Stimulated activated CD8-positive, alpha-beta memory T cell treated with anti-CD3 and anti-CD28 coated beads, Interleukin-4, amount 100 ng/mL, for 1 hour (primary cell): Measurements from ENCODE around the gene WBP1.
"Not testable (repeated sequence)": the region's sequence is repeated elsewhere in the genome, so short reads cannot be mapped to it uniquely, and the experiment has no call there.

Experiments
- DNase-seq, 2 donors: peaks; one replicate each; pipeline ENCODE4 v3.0.0-alpha.2; 2020; ENCODE audit warnings: low read depth in 2 of 2, low spot score in 1 of 2

WBP1 gene

DNA sequence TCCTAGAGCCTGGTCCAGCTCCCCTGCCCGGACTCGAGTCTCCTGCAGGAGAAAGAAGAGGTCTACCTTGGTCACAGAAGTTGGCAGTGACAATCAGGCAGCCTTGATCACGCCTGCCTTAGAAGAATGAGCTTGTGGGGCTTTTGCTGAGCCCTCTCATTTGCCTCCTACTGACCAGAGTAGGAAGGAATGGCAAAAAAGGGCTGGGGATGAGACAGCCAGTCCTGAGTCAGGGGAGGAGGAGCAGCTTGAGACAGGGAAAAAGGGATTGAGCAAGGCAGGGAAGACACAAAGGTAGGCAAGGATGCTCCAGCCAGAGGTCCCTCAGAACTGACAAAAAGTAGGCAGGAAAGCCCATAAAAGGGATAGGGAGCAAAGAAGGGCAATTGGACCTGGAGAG is 30.7 kb upstream of the WBP1 start:
- no peak for DNase-seq

DNA sequence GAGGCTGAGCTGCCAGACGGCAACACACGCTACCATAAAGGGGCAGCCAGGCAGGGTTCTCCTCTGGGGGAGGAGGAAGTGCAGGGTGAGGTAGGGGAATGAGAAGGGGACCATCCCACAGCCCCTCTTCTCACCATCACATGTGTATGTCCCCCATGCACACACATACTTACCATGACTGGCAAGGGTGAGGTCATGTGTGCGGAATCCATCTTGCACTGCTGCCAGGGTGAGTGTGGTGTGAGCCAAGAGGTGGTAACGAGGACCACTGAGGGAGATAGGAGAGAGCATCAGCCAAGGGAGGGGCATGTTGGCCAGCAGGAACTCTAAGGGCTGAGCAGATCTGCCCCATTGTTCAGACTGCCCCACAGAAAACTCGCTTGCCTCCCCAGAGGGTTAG is 29.6 kb upstream of the WBP1 start:
- DNase-seq, result no peak

DNA sequence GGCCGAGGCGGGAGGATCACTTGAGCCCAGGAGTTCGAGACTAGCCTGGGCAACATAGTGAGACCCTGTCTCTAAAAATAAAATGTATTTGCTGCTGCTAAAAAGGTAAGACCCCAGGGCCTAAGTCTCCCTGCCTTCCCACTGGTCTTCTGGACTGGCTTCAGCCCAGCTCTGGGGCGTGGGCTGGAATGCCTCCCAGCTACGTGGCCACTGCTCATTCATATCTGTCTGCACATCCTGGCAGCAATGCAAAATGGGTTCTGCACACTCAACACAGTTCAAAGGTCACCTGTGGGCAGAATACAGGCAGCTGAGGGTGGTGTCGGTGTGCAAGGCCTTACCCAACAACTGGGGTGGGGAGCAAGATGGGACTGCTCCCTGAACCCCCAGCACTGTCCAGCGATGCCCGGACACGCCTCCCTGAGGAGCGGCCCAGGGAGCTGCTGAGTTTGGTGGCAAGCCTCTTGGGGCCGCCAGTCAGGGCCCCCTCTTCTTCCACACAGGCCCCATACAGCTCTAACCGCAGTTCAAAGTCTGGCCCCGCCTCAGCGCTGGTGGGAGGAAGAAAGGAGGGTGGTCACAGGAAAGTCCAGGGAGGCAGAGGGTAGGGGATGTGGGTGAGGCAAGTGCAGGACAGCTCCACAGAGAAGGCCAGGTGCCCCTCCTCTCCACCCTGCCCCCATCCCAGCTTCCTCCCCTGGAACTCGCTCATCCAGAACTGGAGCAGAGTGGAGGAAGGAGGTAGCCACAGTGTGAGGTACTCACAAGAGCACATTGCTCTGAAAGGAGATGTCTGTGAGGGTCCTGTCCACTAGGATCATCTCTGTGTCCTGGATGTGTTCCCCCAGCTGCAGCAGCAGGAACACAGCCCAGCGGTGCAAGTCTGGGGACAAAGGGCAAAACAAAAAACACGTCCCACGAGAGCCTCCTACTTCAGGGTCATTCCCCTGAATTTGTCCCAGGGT is 28.5 kb upstream of the WBP1 start:
- no peak for DNase-seq

DNA sequence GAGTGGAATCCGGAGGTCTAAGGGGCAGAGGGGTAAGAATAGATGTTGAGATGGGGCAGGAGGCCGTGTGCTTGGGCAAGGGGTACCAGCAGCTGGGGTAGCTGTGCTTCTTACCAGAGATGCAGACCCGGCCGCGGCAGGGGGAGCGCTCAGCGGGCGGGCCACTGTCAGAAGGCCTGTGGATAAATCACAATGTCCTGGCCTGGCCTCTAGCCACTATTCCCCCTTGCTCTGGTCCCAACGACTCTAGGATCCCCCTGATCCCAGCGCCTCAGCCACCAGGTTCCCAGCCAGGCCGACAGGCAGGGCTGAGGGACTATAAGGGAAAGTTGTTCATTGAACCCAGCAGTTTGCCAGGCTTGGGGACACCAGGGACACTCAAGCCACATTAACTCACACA is 27.7 kb upstream of the WBP1 start:
- no peak for DNase-seq

DNA sequence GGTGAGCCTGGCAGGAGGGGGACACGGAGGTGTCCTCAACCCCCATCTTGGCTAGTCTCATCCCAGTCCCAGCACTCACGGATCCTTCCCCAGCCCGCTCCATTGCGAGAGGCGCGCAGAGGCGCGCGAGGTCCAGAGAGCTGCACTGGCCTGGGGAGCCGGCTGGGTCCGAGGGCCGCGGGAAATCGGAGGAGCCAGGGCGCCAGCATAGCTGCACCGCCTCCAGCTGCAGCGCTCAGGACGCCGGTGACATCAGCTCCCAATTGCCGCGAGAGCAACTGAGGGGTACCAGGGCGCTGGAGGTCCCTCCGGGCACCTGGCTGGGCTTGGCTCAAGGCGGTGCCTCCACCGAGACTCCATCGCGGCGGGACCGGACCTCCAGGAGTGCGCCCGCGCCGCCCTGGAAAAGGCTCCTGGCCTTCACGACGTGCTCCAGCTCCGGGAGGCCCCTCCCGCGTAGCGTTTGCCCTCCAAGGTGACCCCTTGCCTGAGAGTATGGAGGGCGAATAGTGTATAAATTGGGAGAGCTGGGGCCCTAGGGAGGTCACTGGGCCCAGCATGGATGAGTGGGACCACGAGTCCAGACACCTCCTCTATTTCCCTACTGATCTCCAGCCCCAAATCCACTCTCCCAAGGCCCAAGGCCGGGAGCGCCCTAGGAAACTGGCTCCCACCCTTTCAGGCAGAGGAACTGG is 22.0 kb upstream of the WBP1 start:
- no peak for DNase-seq

DNA sequence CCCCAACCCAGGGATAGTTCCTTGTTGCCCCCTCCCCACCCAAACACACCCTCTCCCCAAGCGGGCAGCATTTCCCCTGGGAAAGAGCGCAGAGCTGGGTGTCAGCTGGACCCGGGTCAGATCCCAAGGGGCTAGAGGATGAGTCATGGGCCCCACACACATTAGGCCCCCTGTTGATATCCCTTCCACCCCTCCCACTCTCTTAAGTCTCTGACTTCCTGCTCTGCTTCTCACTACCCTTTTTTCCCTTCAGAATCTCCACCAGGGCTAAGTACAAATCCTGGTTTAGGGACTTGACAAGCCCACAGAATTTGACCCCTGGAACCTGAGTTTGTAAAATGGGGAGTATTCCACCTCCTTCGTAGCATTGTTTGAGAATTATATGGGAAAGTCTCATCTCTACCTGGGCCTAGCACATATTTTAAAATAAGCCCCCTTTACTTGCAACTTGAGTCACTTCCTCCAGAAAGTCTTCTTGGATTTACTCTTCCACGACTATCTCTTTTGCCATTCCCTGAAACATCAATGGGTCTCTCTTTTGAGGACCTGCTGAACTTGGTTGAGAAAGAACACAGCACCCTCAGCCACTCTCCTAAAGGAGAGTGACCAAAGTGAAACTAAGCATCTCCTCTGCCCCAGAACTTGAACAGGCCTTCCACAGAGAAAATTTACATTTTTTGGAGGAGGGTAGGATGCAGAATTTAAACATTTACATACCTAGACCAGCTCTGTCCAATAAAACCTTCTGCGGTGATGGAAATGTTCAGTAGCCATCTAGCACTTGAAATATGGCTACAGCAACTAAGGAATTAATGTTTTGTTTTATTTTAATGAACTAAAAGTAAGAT is 21.2 kb upstream of the WBP1 start:
- DNase-seq, result no peak

DNA sequence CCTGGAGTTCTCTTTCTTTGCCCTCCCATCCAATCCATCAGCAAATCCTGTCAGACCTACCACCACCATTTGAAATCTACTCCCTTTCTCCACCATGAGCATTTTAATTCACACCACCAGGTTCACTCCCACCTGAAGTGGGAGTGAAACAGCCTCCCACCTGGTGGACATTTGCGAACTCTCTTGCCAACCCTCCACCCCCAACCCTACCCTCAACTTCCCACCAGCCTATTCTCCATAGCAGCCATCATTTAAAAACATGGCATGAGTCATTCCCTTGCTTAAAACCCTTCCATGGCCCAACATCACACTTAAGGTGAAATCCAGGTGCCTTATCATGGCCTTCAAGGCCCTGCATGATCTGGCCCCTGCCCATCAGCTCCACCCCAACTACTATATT is 20.0 kb upstream of the WBP1 start:
- no peak for DNase-seq

DNA sequence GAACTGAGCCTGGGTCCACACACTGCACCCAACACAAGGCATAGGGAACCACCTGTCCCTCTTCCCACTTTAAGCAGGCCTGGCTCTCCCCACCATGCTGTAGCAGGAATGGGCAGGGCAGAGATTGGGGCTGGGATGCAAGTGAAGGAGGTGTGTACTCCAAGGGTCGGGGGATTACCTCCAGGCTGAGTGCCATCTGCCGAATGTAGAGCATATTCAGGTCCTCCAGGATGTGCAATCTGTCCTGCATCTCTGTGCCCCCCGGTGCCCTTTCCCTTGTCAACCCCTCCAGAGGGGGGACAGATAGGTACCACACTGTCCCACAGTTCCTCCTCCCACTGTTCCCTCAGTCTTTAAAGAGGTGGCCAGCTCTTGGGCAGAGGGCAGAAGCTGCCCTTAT is 18.9 kb upstream of the WBP1 start:
- no peak for DNase-seq

DNA sequence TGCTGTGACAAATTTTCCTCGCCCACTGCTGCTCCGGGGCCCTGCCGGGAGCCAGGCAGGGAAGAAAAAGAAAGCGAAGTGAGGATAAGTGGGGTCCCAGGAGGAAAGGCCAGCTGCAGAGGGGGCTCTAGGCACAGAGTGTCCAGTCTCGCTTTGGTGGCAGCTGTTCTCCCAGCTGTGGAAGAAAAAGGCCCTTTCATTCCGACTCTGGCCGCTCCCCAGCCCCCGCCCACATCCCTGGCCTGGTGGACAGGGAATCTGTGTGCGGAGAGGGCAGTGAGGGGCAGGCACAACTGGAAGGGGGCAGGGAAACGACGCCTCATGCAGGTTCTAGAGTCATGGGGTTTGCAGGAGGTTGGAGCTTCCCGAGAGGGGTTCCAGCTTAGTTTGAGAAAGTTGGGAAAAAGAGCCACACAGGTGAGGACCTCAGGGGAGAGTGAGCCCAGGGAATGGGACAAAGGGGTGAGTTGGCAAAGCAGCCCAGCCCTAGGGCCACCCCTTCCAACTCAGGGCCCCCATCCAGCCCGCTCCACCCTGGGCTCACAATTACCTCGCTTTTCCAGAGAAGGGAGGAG is 18.3 kb upstream of the WBP1 start:
- no peak for DNase-seq

DNA sequence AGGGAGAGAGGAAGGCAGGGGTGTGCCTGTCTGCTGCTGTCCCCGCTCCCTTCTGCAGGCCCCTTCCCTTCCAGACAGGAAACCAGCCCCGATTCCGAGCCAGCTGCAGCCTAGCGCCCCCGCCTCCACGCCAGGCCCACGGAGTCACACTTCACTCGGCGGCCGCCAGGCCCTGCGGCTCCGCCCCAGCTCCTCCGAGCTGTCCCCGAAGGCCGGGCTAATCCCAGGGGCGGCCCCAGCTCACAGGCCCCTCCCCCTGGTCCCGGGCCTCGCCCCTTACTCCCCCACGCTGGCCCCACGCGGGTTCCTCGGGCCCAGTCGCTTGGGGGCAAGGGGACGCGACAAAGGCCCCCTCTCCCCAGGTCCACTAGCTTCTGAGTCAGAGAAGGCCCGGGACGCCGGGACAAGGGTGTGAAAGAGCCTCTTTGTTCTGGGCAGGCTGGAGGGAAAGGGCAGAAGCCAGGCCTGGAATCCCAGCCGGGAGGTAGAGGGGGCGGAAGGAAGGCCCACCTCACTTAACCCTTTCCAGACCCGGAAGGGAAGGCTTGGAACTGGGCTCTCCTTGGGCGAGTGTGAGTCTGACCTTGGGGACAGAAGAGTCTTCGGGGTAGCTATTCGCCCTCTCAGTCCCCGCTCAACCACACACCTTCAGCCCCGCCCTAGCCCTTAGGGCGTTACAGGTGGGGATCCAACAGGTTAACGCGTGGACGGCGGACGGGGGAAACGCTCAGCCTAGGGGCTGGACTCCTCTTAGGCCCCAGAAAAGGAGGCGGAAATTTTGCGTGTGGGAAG is 17.7 kb upstream of the WBP1 start:
- no peak for DNase-seq

DNA sequence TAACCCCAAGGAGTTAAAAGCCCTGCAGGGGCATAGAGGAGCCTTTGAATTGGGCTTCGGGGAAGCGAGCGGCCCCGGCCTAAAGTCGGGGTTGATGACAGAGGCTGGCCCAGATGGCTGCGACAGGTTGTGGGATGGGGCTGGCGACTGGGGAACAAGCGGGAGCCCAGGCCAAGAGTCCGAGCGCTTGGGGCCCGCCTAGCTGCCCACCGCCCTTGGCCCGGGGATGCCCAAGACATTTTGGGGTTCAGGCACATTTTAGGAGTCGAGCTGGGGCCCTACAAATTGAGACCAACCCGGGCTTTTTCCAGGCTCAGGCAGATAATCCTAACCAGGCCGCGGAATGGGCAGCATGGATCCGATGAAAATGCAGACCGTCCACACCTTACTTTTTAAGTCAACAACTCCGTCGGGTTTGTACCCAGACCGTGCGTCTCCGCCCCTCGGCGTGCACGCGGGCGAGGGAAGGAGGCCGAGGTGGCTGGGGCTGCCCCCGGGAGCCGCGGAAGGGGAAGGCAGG is 17.0 kb upstream of the WBP1 start:
- no peak for DNase-seq

DNA sequence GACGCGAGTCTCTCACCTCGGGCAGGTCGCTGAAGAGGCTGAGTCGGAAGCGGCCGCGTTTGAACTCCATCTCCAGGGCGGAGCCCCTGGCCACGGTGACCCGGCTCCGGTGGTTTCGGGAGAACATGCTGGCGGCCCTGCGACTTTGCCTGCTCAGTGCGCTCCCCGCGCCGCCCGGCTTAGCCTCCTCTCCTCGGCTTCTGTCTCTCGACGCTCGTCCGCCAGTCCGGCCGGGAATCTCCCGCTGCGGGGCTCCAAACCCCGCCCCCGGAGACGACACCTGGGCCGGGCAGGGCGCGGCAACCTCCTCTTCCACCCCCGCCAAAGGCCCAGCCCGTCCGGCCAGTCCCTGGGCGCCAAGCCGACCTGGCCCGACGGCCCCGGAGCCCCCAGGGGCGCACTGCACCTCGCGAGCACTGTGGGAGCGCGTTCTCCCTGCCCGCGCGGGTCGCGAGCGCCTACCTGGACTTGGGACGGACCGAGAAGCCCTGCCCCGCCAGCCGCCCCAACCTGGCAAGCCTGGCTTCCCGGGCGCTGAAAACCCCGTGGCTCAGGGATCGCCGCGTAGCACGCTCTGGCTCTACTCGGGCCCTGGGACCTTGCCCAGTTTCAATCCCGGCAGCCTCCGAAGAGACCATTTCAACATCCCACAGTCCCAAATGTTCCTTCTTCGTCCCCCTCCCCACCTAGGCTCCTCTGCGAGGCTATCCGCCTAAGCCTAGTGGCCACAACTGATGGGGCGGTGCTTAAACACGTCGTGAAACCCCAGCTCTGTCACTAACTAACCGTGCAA is 16.4 kb upstream of the WBP1 start, which contains the start of gene RTKN:
Gene RTKN, minus strand, starts transcription at position 248 of the 793 bp plus-strand sequence. Its CDS starts 121 bp downstream, at position 127.
- DNase-seq, result no peak

DNA sequence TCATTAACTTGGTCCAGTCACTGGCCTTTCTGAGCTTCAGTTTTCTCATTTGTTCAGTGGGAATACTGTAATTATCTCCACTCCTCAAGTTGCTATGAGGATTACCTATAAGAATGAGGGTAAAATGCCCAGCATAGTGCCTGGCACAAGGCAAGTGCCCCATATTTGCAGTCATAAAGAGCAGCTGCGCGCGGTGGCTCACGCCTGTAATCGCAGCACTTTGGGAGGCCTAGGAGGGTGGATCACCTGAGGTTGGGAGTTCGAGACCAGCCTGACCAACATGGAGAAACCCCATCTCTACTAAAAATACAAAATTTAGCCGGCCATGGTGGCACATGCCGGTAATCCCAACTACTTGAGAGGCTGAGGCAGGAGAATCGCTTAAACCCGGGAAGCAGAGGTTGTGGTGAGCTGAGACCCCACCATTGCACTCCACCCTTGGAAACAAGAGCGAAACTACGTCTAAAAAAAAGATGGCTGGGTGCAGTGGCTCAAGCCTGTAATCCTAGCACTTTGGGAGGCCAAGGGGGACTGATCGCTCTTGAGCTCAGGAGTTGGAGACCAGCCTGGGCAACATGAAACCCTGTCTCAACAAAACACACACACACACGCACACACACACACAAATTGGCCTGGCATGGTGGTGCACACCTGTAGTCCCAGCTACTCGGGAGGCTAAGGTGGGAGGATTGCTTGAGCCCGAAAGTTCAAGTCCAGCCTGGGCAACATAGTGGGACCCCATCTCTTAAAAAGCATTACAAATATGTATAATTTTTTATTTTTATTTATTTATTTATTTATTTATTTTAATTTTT is 15.5 kb upstream of the WBP1 start:
- not testable (repeated sequence) for DNase-seq

DNA sequence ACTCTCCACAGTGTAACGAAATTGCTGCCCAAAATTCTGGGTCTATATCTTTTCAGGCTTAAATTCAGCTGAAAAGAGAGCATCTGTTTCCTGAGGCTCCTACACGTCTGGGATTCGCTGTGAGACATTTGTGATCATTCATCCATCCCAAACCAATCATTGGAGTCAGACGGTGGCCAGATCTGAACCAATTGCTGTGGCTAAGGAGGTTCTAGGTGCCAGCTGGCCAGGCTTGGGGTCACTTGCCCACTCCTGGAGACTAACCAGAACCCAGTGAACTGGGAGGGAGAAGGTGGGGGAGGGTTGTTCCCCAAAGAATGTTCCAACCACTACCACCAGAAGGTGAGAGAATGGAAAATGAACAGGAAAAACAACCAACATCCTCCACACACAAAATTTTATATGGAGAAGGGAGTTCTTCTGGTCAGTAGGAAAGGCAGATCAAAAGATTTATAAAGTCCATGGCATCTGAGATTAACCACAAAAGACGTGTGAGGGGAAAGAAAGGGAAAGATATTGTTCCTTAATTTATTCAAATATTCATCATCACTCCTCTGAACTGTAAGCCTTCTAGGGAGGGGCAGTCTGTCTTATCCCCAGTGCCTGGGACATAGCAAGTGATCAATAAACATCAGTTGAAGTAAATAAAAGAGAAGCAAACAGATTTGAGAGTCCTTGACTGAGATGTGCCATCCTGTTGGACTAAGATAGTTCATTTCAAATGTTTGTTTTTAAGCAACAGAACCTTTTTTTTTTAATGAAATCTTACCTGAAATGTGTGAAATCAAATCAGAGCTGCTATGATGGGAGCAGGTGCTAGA is 13.5 kb upstream of the WBP1 start:
- no peak for DNase-seq

DNA sequence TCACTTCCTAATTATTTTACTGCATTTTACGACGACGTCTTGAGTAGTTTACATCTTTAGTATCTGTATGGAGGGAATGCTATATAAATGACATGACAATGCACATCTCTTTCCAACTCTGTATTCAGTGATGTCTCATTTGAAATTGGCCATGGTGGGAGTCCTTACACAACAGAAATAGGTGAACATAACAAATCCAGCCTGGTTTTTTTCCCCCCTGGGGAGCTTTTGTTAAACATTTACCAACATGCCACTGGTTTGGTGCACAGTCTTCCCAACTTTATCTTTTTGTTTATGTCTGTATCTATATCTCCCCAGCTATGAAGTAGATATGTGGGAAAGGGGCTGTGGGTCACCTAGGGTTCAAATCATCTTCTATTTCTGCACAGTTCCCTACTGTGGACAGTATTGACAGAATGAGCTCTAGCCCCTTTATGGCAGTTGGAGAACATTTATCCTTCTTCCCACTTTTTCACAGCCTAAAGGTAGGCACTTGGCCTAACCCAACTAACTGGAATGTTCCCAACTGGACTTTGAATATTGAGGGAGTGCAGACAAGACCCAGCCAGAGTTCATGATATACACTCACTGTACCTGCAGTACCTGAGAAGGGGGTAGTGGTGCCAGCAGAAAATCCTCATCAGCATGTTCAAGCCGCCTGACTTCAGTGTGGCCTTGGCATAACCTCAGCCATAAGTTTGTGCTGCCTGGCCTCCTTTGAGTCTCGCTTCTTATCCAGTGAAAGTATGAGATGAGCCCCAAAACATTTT is 10.8 kb upstream of the WBP1 start:
- DNase-seq, result no peak

DNA sequence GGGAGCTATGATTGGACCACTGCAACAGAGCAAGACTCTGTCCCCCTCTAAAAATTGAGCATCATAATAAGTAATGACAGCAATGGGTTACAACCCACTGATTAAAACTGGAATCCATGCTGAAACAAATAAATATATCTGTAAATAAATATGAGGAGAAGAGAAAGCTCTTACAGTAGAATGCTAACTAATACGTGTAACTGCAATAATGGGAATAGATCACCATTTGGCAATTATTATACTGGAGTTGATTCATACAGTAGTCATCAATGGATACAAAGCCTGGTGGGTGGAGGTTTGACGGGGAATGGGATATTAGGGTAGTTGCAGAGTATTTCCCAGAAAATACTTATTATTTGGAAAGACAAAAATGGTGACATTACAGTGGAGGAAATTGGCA is 9.5 kb upstream of the WBP1 start:
- DNase-seq, result no peak
